GM12801 (cell line): ENCODE results near the gene SSX1.
"Not testable (repeated sequence)": the region's sequence is repeated elsewhere in the genome, so short reads cannot be mapped to it uniquely, and the experiment has no call there.

Experiments used
- CTCF ChIP-seq: IDR thresholded peaks from one replicate; pipeline ENCODE4 v1.5.1; 2011; ENCODE audit warnings: control low read depth; ENCODE audit not compliant: insufficient read length; ENCODE audit errors: extremely low read depth

SSX1 gene

GRCh38 chrX:48255062-48255796 lies at the start of gene SSX1:
SSX1 (plus strand) TSS chrX:48255392; CDS start chrX:48257242, 1,850 bp downstream.
- not testable (repeated sequence) for TF ChIP-seq CTCF

GRCh38 chrX:48278958-48279357 lies 23.8 kb downstream of the SSX1 start:
- TF ChIP-seq CTCF, result no peak

- no peak for TF ChIP-seq CTCF
These were observed 51.0 kb downstream of the SSX1 start for GRCh38 chrX:48306175-48306574.
